ENCODE measurements around the gene USHBP1. TPM values are rescaled to one million over a fixed set of nuclear protein-coding genes. Genes with fewer than 3 reads are reported as not detected.

The USHBP1 gene
- total RNA-seq, 1 experiment from 2014 or later: 6.4 TPM

DNA sequence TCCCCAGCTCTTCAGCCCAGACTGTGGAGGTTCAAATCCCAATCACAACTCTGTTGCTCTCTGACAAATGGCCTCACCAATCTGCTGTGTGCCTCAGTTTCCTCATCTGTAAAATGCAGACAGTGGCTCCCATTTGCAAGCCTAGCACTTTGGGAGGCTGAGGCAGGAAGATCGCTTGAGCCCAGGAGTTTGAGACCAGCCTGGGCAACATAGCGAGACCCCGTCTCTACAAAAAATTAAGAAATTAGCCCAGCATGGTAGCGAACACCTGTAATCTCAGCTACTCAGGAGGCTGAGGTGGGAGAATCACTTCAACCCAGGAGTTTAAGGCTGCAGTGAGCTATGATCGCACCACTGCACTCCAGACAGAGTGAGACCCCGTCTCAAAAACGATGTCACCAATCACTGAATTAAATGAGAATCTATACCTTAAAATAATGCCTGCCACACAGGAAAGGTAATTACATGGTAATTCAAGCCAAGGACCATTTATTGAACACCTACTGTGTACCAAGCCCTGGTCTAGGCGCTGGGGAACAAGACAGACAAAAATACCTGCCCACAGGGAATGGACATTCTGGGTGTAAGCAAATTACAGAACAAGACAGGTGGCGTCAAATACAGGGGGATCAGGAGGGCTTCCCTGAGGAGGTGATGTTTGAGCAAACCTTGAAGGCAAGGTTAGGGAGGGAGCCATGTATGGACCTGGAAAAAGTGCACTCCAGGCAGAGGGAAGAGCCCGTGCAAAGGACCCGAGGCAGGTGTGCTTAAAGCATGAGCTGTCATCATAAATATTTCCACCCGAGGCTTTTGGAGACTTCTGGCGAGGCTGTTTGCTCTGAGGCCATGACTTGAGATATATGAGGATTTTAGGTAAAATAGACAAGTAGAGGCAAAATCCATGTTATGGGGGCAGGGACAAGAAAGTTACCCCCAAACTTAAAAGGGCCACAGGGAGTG is 26.5 kb downstream of the USHBP1 start:
- H3K4me1 Mint-ChIP-seq: peaks cover 32 to 33% of the 10 kb centered on the region in 2 experiments
- H3K27me3 ChIP-seq (ENCODE audit: insufficient read depth, low read length): no peaks in the 10 kb centered on the region
- no peak overlapping the region for H4K5ac ChIP-seq (ENCODE audit: insufficient read length, low read depth, low read length)
- no peak overlapping the region for H3T11ph ChIP-seq (ENCODE audit: low read length)
- H3K23me2 ChIP-seq (ENCODE audit: insufficient read length, low read depth, low read length, poor library complexity, severe bottlenecking): peaks cover 6% of the 10 kb centered on the region
- H2BK12ac ChIP-seq (ENCODE audit: insufficient read length, low read depth, low read length): no peak overlapping the region
- H3K9me3 ChIP-seq (ENCODE audit: control insufficient read depth, low read depth, low read length): no peaks in the 10 kb centered on the region
- H2BK15ac ChIP-seq (ENCODE audit: low read depth, low read length): no peak overlapping the region
- H3K9me3 Mint-ChIP-seq: no peaks in the 10 kb centered on the region; a peak in 1 of 5 replicates
- H3K56ac ChIP-seq (ENCODE audit: insufficient read length, low read depth, low read length): no peak overlapping the region
- H3K4me1 ChIP-seq (ENCODE audit: insufficient read depth, low read length): no peaks in the 10 kb centered on the region; the same call in 1 of the 2 replicates
- H4K91ac ChIP-seq (ENCODE audit: insufficient read length, low read depth, low read length): no peak overlapping the region
- H3K36me3 Mint-ChIP-seq (ENCODE audit: insufficient read depth in 1 of 3, low read depth in 3 of 3): peaks cover 9 to 55% (median 41%) of the 10 kb centered on the region in 3 experiments; a peak in 6 of 7 replicates
- H3K4me3 Mint-ChIP-seq: peak overlapping the region in 1 of 2 experiments; percentile 59; a peak in 2 of 5 replicates
- H3K4me2 ChIP-seq (ENCODE audit: insufficient read depth, insufficient read length, low read length): no peak overlapping the region
- H4K8ac ChIP-seq (replicated peaks; ENCODE audit: insufficient read length, low read depth, low read length): no peak overlapping the region
- no peaks in the 10 kb centered on the region for H4K20me1 ChIP-seq (ENCODE audit: control insufficient read depth, insufficient read depth, insufficient read length)
- H3K79me1 ChIP-seq (ENCODE audit: insufficient read depth, low read depth, low read length, poor library complexity, severe bottlenecking): peaks cover 6% of the 10 kb centered on the region
- H3K9ac ChIP-seq (ENCODE audit: extremely low read depth, insufficient read length, low read length): no peak overlapping the region
- H3K23ac ChIP-seq (ENCODE audit: insufficient read length, low read depth, low read length): no peak overlapping the region
- peak overlapping the region in 1 of 3 experiments; percentile 54; a peak in 1 of 7 replicates for H3K27ac Mint-ChIP-seq
- no peak overlapping the region for H2BK5ac ChIP-seq (ENCODE audit: insufficient read length, low read length)
- peaks cover 2% of the 10 kb centered on the region; the same call in 1 of the 2 replicates for H3K27me3 Mint-ChIP-seq (ENCODE audit: low read depth)
- no peak overlapping the region for H3K18ac ChIP-seq (ENCODE audit: insufficient read length, low read depth, low read length)
- WGBS (ENCODE audit: extremely low coverage, insufficient read length, low lambda C conversion rate): no CpG with 5 or more reads among the region's 13 CpGs
- DNase-seq: no peak
- no peak overlapping the region for H3K4ac ChIP-seq (ENCODE audit: low read depth, low read length)
- no peak overlapping the region for H2BK20ac ChIP-seq (ENCODE audit: low read depth, low read length, poor library complexity, severe bottlenecking)
- H2AK5ac ChIP-seq (ENCODE audit: insufficient read length, low read length): no peak overlapping the region
- TF ChIP-seq, protein P1, sequence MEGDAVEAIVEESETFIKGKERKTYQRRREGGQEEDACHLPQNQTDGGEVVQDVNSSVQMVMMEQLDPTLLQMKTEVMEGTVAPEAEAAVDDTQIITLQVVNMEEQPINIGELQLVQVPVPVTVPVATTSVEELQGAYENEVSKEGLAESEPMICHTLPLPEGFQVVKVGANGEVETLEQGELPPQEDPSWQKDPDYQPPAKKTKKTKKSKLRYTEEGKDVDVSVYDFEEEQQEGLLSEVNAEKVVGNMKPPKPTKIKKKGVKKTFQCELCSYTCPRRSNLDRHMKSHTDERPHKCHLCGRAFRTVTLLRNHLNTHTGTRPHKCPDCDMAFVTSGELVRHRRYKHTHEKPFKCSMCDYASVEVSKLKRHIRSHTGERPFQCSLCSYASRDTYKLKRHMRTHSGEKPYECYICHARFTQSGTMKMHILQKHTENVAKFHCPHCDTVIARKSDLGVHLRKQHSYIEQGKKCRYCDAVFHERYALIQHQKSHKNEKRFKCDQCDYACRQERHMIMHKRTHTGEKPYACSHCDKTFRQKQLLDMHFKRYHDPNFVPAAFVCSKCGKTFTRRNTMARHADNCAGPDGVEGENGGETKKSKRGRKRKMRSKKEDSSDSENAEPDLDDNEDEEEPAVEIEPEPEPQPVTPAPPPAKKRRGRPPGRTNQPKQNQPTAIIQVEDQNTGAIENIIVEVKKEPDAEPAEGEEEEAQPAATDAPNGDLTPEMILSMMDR (conservative IDR thresholded peaks at IDR 0.05): no peak
- no peak overlapping the region for H2AFZ ChIP-seq (ENCODE audit: low read length)
- peaks cover 21% of the 10 kb centered on the region for H3K79me2 ChIP-seq (ENCODE audit: insufficient read depth, low read length)
- no peak overlapping the region for H2BK120ac ChIP-seq (ENCODE audit: low read depth, low read length, poor library complexity, severe bottlenecking)
- no peak overlapping the region for H3K27ac ChIP-seq (ENCODE audit: insufficient read length, low read depth, low read length)
- no peak overlapping the region for H3K14ac ChIP-seq (ENCODE audit: insufficient read depth, low read length)

All from H9 (cell line).